Dermis microvascular lymphatic vessel endothelial cell (primary cell): ENCODE data around the gene MCOLN2. TPM values are rescaled to one million over a fixed set of nuclear protein-coding genes. Genes with fewer than 3 reads are reported as not detected.
A peak's percentile ranks its signal among the peaks of the same experiment; 100 is the strongest.
"Not testable (repeated sequence)": the region's sequence is repeated elsewhere in the genome, so short reads cannot be mapped to it uniquely, and the experiment has no call there.

ENCODE experiments used
- DNase-seq, 2 donors: peaks; one replicate each; pipeline versions ENCODE4 v3.0.0 to v3.0.0-alpha.2; 2010; ENCODE audit warnings: low read depth in 2 of 2
- total RNA-seq: library from RNA; depleted of rRNA; stranded (reverse); fragments of >200 nt; gene quantifications from 2 replicates; pipeline ENCODE4 v1.2.1, GENCODE V29; 2014

MCOLN2 gene
- total RNA-seq, 1 donor from 2014 or later = not detected

- not testable (repeated sequence) for DNase-seq
Observed at GRCh38 chr1:84986561-84986960, 10.4 kb downstream of the MCOLN2 start.

DNA sequence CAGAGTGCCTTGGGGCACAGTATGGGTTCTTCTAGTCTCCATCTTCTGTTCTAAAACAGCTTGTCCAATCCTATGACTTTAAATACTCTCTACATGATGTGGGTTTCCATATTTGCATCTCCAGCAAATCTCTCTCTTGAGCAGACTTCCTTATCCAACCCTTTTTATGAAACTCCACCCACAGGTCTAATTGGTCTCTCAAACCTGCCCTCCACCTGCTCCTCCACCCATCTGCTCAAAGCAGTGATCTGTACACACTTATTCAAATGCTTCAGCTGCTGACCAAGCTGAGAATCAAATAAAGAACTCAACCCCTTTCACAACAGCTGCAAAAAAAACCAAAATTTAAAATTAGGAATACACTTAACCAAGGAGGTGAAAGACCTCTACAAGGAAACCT lies 11.5 kb downstream of the MCOLN2 start:
- no peak for DNase-seq

- no peak for DNase-seq
Observed at GRCh38 chr1:84982395-84982794, 14.5 kb downstream of the MCOLN2 start.

GRCh38 chr1:84975035-84975434 lies 21.9 kb downstream of the MCOLN2 start:
- no peak for DNase-seq

DNA sequence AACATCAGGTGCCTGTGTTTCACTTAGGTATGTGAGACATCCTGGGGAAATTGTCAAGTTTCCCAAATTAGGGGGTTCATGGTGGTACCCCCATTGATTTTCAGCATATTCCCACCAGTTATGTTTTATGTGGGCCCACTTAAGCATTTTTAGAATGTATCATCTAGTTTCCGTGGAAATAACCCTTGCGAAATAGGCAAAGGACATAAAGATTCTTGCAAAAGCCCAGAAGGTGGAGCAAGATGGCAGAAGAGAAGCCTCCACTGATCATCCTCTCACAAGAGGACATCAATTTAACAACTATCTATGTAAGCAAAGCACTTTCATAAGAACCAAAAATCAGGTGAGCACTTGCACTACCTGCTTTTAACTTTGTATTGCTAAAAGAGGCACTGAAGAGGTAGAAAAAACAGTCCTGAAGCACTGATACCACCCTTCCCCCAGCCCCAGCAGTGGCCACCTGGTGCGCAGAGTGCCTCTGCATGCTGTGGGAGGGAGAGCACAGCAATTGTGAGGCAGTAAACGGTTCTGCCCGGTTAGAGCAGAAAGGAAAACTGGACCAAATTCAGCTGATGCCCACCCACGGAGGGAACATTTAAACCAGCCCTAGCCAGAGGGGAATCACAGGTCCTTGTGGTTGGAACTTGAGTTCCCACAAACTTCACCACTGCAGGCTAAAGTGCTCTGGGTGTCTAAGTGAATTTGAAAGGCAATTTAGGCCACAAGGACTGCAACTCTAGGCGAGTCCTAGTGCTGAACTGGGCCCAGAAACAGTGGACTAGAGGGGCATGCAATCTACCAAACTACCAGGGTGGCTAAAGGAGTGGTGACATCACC lies 23.2 kb downstream of the MCOLN2 start:
- DNase-seq = no peak

DNA sequence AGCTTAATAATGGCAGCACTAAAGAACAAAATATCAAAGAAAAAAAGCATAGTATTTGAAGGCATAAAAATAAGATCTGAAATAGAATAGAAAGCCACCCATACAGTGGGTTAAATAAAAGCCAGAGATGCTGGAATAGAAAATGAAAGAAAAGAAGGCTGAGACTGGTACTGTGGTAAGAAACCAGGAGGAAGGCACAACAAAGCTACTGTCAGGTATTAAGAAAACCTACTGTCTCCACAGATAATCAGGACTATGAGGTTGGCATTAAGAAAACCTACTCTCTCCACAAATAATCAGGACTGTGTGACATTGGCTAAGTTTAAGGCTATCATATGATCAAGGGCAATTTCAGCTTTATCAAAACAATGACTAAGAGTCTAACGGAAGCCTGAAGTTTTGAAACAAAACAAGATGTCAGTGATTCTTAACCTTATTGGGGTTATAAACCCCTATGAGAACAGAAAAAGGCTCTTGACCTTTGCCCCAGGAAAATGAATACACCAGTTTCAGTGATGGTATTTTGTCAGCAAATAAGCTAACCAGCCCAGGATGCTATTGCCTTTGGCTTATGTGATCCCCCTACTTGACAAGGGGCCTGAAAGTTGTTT lies 24.4 kb downstream of the MCOLN2 start:
- DNase-seq = peak in 1 of 2 donors; percentile 36

- DNase-seq = no peak
Observed at GRCh38 chr1:84971957-84972356, 25.0 kb downstream of the MCOLN2 start.

DNA sequence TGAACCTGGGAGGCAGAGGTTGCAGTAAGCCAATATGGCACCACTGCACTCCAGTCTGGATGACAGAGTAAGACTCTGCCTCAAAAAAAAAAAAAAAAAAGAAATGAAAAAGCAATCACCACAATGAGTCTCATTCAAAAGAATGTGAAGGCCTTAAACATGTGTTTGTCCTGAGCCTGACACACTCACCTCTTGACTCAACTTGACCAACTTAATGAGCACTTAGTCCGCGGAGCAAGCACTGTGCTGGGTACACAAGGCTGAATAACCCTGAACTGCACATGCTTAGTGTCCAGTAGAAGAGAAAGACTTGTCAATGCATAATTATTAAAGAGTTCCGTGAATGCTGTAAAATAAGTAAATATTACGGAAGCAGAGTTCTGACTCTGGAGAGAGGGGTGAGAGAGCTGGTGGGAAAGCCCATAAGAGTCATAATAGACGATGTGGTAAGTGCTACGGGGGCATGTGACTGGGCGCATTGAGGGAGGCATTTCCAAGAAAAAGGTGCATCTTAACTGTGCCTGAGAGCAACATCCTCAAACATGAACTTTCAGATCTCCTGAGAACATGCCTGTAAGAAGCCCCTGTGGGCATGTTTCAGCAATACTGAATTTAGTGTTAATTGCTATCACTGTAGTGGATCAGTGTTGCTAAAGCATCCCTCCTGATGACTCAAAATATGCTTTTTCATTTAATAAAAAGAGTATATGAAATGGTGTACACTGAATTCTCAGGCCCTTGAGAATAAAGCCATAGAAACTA lies 27.2 kb downstream of the MCOLN2 start:
- DNase-seq = no peak

DNA sequence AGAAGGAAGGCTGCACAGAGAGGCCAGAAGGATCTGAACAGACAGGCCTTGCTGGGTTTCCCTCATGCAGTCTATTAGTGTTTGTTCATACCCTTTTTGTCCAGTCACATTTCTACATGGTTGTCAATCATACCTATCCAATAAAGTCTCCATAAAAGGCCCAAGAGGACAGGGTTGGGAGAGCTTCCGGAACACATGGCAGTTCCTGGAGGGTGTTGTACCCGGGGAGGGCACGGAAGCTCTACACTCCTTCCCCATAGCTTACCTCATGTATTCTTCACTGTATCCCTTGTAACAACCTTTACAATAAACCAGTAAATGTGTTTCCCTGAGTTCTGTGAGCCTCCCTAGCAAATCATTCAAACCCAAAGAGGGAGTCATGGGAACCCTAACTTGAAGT lies 28.0 kb downstream of the MCOLN2 start:
- no peak for DNase-seq

GRCh38 chr1:84968101-84968500 lies 28.8 kb downstream of the MCOLN2 start:
- DNase-seq = no peak

- no peak for DNase-seq
Observed at GRCh38 chr1:84967666-84968065, 29.2 kb downstream of the MCOLN2 start.

DNA sequence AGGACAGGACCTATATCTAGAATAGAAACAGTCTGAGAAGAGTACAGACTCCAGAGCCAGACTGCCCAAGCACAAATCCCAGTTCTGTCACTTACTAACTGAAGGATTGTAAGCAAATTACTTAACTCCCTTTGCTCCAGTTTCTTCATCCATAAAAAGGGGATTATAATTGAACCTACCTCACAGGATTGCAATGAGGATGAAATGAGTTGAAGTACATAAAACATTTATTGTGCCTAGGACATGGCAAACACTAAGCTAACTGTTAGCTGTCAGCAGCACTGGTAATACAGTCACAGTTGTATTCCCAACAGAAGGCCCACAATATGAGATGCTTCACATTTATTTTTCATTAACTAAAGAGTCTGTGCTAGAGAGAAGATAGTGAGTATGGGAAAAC lies 33.9 kb downstream of the MCOLN2 start:
- DNase-seq = no peak

- DNase-seq = no peak
Observed at GRCh38 chr1:84961316-84961715, 35.6 kb downstream of the MCOLN2 start.

DNA sequence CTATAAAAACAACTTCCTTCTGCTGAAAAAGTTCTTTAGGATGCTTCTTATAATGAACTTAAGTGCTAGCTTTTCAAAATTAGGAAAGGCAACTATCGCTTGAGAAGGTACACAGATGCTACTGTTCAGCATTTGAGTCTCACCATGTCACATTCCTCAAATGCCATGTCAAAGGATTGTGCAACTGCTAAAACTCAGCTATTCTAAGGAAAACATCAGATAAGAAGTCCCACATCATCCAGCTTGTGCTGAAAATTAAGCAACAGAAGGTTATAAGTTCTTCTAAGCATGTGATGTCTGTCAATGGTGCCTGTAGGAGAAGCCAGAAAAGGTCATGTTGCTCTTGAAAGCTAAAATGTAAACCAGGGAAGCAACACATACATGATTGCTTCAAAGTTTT lies 36.5 kb downstream of the MCOLN2 start:
- DNase-seq = no peak

DNA sequence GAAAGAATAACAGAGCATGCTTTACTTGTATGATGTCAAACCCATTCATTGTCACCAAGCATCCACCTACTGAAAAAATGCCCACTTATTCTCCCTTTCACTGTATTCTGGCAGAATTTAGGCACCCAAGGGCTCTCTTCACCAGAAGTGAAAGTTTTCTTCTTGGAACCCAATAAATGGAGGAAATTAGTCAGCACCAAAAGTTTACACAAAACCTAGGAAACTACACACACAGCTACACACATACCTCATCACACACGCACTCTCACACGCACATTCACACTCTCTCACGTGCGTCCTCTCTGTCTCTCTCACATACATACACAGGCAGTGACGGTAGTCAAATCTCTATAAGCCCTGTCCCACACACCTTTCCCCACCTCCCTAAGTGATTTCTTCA lies 37.6 kb downstream of the MCOLN2 start:
- DNase-seq = no peak

- no peak for DNase-seq
Observed at GRCh38 chr1:84957966-84958365, 38.9 kb downstream of the MCOLN2 start.

DNA sequence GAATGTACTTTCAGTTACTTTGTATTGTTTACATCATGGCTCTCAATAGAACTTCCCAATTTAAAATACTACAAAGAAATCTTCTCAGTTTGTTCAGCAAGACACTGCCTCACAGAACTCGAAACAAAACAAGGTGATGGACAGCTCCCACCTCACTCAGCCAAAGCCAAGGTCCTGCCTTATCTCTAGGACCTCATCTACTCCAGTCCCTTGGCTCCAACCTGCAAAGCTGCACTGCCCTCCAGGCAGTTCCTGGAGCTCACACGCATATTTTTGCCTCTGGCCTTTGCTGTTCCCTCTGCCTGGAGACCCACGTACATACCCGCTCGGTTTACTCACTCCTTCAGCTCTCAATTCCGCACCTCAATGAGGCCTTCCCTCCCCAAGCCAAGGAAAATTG lies 40.3 kb downstream of the MCOLN2 start:
- no peak for DNase-seq

- DNase-seq = no peak
Observed at GRCh38 chr1:84956097-84956496, 40.8 kb downstream of the MCOLN2 start.

DNA sequence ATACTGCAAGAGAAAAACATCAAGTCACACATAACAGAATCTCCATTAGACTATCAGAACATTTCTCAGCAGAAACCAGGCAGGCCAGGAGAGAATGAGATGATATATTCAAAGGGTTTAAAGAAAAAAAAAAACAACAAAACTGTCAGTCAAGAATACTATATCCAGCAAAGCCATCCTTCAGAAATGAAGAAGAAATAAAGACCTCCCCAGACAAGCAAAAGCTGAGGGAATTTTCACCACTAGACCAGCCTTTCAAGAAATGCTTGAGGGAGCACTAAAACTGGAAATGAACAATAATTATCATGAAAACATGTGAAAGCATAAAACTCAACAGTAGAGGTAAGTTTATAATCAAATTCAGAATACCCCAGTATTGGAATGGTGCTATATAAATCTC lies 47.2 kb downstream of the MCOLN2 start:
- no peak for DNase-seq

DNA sequence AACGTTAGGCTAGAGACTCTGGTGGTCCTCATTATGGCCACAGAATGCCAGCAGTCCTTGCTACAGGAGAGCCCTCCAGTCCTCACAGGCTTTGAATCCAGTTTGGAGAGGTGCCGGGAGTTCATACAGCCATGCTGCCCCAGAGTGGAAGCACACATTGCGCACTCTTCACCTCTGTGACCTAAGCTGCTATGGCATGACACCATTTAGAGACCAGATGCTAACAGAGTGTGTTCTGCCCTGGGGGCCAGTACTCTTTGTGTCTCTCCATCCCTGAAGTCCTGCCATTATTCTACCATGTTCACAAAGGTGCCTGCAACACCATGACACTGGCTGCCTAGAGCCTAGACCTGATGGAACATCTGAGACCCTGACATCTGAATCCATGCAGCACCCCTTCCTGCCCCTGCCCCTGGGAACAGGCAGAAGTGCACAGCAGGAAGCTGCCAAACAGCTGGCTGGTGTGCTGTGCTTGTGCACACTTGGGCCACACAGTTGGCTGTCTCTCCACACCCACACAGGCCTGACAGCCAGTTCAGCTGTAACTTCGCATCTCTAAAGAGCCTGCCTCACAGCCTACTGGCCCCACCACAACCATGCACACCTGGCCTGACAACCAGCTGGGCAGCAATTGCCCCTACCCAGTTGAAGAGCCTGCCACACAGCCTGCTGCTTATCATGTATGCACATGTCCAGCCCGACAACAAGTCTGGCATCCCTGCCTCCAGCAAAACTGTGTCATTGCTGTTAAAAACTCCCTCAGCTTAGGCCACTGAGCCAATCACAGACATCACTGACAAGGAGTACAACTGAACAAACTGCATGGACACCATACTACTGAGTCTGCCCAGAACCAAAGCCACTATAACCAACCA lies 49.1 kb downstream of the MCOLN2 start:
- no peak for DNase-seq

GRCh38 chr1:84946631-84947030 lies 50.3 kb downstream of the MCOLN2 start:
- no peak for DNase-seq
